HepG2 (cell line): Measurements from ENCODE around the gene CCT3. TPM values are rescaled to one million over a fixed set of nuclear protein-coding genes. Genes with fewer than 3 reads are reported as not detected.

Experiments
- DMAP1 ChIP-seq: IDR thresholded peaks from 2 replicates; pipeline ENCODE4 v1.6.1; 2016
- GLI4 ChIP-seq: sonication (generic); formaldehyde crosslinking; IDR thresholded peaks from 2 replicates; pipeline ENCODE4 v1.5.1; 2020; ENCODE audit warnings: missing genetic modification reagents, mild to moderate bottlenecking, moderate library complexity, borderline replicate concordance
- HNRNPH1 ChIP-seq: fragments of 200-400 bp; formaldehyde crosslinking; optimal IDR thresholded peaks from 2 replicates; pipeline ENCODE3; 2017; ENCODE audit warnings: mild to moderate bottlenecking, low read depth, low read length
- MLLT10 ChIP-seq: sonication (generic); formaldehyde crosslinking; IDR thresholded peaks from 2 replicates; pipeline ENCODE4 v1.4.0; 2020; ENCODE audit warnings: missing genetic modification reagents
- NFATC3 ChIP-seq: sonication (generic); formaldehyde crosslinking; IDR thresholded peaks from 2 replicates; pipeline ENCODE4 v1.5.1; 2020; ENCODE audit warnings: mild to moderate bottlenecking, missing genetic modification reagents
- NR2F2 ChIP-seq: IDR thresholded peaks from 2 replicates; pipeline ENCODE4 v1.6.1; 2012; ENCODE audit warnings: low read depth, inconsistent platforms, borderline replicate concordance
- PHB2 ChIP-seq: fragments of 450-650 bp; IDR thresholded peaks from 2 replicates; pipeline ENCODE4 v1.6.1; 2018; ENCODE audit not compliant: partially characterized antibody
- POLR2AphosphoS5 ChIP-seq: IDR thresholded peaks from 2 replicates; pipeline ENCODE4 v1.6.1; 2012; ENCODE audit warnings: low read depth, low read length
- REL ChIP-seq: sonication (generic); formaldehyde crosslinking; conservative IDR thresholded peaks from 2 replicates; pipeline ENCODE4 v1.8.0; 2022; ENCODE audit warnings: mild to moderate bottlenecking, missing genetic modification reagents, moderate library complexity
- SALL1 ChIP-seq: sonication (generic); formaldehyde crosslinking; IDR thresholded peaks from 2 replicates; pipeline ENCODE4 v1.8.0; 2022; ENCODE audit warnings: mild to moderate bottlenecking, missing genetic modification reagents
- SOX13 ChIP-seq, 3 experiments: fragments of 450-650 bp in 1 of 3; sonication (generic) in 1 of 3; formaldehyde crosslinking in 1 of 3; IDR thresholded peaks in 2 of 3; conservative IDR thresholded peaks in 1 of 3; 2 replicates each; pipeline versions ENCODE4 v1.5.0 to v1.6.1; 2016 to 2020; ENCODE audit warnings: antibody characterized with exemption in 1 of 3, mild to moderate bottlenecking in 1 of 3, missing compliant biosample characterization in 1 of 3, missing genetic modification reagents in 1 of 3, moderate library complexity in 1 of 3
- ZBTB21 ChIP-seq: sonication (generic); formaldehyde crosslinking; IDR thresholded peaks from 2 replicates; pipeline ENCODE4 v1.4.0; 2020; ENCODE audit warnings: missing genetic modification reagents
- ZMAT3 ChIP-seq: sonication (generic); formaldehyde crosslinking; conservative IDR thresholded peaks from 2 replicates; pipeline ENCODE4 v1.7.0; 2021; ENCODE audit warnings: missing genetic modification reagents
- ZNF280B ChIP-seq: sonication (generic); formaldehyde crosslinking; IDR thresholded peaks from 2 replicates; pipeline ENCODE4 v1.5.0; 2020; ENCODE audit warnings: missing genetic modification reagents, mild to moderate bottlenecking, borderline replicate concordance
- ZNF468 ChIP-seq: sonication (generic); formaldehyde crosslinking; IDR thresholded peaks from 2 replicates; pipeline ENCODE4 v1.8.0; 2022; ENCODE audit warnings: mild to moderate bottlenecking, moderate library complexity, missing genetic modification reagents
- ZNF557 ChIP-seq: sonication (generic); formaldehyde crosslinking; IDR thresholded peaks from 2 replicates; pipeline ENCODE4 v1.4.0; 2020; ENCODE audit warnings: missing genetic modification reagents
- ZNF615 ChIP-seq: sonication (generic); formaldehyde crosslinking; IDR thresholded peaks from 2 replicates; pipeline ENCODE4 v1.5.0; 2020; ENCODE audit warnings: mild to moderate bottlenecking, missing genetic modification reagents, borderline replicate concordance
- ZNF777 ChIP-seq: sonication (generic); formaldehyde crosslinking; IDR thresholded peaks from 2 replicates; pipeline ENCODE4 v1.4.0; 2020; ENCODE audit warnings: missing genetic modification reagents
- ZNF790 ChIP-seq: sonication (generic); formaldehyde crosslinking; IDR thresholded peaks from 2 replicates; pipeline ENCODE4 v1.8.0; 2022; ENCODE audit warnings: missing genetic modification reagents, mild to moderate bottlenecking, borderline replicate concordance
- polyA plus RNA-seq, 8 experiments: library from polyadenylated mRNA; depleted of rRNA in 3 of 8; stranded (reverse) in 7 of 8; unstranded in 1 of 8; fragments of >200 nt; fragmentation: Illumina TruSeq in 4 of 8; extraction: Trizol in 4 of 8; gene quantifications; 2 replicates each; pipeline versions ENCODE4 v1.2.1 to v1.2.3, GENCODE V29; 2011 to 2016; ENCODE audit warnings: low read depth in 4 of 8, missing spikeins in 1 of 8, mixed read lengths in 1 of 8; ENCODE audit not compliant: insufficient read depth in 1 of 8
- total RNA-seq, 5 experiments: library from RNA; depleted of rRNA; stranded (reverse); fragments of >200 nt; fragmentation: Illumina TruSeq; extraction: Trizol; gene quantifications; 2 replicates each; pipeline ENCODE4 v1.2.3, GENCODE V29; 2016; ENCODE audit warnings: low read depth in 1 of 5
- TF ChIP-seq, protein P1 (sequence below): sonication (generic); formaldehyde crosslinking; IDR thresholded peaks from 2 replicates; pipeline ENCODE4 v1.5.0; 2020; ENCODE audit warnings: mild to moderate bottlenecking, missing genetic modification reagents, borderline replicate concordance
- TF ChIP-seq, protein P2 (sequence below): sonication (generic); formaldehyde crosslinking; IDR thresholded peaks from 2 replicates; pipeline ENCODE4 v1.5.1; 2020; ENCODE audit warnings: missing genetic modification reagents, mild to moderate bottlenecking, borderline replicate concordance

CCT3 gene
- total and polyA plus RNA-seq, 2 of the 13 experiments (the other 11 are each of a cell fraction or from before 2014, with no cell fraction given) = 319 to 615 TPM

DNA sequence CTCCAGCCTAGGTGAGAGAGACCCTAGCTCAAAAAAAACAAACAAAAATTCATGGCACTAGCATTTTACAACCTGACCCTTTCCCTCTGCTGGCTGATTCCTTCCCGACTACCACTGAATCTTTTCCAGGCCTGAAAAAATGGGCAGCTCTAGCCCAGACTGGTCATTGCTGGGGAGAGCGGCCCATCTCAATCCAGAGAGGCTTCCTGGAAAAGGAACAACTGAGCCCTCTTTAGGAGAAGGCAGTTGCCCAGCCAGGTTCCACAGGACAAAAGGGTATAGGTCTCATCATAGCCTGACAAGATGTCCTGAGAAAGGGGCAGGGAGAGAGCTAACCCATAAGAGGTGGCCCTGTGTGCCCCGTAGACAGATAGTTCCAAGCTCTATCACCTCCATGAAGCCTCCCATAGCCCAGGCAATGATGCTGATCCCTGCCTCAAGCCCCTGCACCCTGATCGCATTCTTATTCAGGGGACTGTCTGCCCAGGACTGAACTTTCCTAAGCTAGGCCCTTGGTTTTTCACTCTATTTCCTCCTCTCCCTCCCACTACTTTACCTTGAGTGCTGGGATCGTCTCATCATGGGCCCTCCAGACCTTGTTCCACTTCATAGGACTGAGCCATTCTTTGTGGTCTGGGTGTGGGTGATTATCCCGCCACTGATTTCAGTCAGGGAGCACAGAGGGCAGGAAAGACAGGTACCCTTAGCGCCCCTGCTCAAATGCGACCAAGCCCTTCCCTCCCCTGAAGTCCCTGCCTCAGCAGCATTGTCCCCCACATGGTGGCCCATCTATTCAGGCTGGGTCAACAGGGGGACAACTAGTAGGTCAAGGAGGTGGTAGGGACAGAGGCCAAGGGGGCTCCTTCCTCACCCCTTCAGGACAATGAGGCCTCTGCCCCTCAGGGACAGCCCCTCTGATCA is 49.1 kb upstream of the CCT3 start (continued):
- no peak for TF ChIP-seq ZNF557
- TF ChIP-seq ZNF280B = 0 out of 2 replicates have a peak, but pooled peaks have one; percentile 5
- TF ChIP-seq ZNF468 (CRISPR knock-in tag) = peak; percentile 36; the same call in 1 of the 2 replicates
- no peak for TF ChIP-seq MLLT10 (CRISPR knock-in tag)
- TF ChIP-seq REL (CRISPR knock-in tag) = 0 out of 2 replicates have a peak, but pooled peaks have one; percentile 60
- TF ChIP-seq PHB2 = no peak
- TF ChIP-seq NR2F2 = peak; percentile 29; the same call in 1 of the 2 replicates
- TF ChIP-seq GLI4 (CRISPR knock-in tag) = no peak
- TF ChIP-seq, protein P1, sequence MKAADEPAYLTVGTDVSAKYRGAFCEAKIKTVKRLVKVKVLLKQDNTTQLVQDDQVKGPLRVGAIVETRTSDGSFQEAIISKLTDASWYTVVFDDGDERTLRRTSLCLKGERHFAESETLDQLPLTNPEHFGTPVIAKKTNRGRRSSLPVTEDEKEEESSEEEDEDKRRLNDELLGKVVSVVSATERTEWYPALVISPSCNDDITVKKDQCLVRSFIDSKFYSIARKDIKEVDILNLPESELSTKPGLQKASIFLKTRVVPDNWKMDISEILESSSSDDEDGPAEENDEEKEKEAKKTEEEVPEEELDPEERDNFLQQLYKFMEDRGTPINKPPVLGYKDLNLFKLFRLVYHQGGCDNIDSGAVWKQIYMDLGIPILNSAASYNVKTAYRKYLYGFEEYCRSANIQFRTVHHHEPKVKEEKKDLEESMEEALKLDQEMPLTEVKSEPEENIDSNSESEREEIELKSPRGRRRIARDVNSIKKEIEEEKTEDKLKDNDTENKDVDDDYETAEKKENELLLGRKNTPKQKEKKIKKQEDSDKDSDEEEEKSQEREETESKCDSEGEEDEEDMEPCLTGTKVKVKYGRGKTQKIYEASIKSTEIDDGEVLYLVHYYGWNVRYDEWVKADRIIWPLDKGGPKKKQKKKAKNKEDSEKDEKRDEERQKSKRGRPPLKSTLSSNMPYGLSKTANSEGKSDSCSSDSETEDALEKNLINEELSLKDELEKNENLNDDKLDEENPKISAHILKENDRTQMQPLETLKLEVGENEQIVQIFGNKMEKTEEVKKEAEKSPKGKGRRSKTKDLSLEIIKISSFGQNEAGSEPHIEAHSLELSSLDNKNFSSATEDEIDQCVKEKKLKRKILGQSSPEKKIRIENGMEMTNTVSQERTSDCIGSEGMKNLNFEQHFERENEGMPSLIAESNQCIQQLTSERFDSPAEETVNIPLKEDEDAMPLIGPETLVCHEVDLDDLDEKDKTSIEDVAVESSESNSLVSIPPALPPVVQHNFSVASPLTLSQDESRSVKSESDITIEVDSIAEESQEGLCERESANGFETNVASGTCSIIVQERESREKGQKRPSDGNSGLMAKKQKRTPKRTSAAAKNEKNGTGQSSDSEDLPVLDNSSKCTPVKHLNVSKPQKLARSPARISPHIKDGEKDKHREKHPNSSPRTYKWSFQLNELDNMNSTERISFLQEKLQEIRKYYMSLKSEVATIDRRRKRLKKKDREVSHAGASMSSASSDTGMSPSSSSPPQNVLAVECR = no peak
- TF ChIP-seq ZNF777 (CRISPR knock-in tag) = no peak
- TF ChIP-seq, protein P2, sequence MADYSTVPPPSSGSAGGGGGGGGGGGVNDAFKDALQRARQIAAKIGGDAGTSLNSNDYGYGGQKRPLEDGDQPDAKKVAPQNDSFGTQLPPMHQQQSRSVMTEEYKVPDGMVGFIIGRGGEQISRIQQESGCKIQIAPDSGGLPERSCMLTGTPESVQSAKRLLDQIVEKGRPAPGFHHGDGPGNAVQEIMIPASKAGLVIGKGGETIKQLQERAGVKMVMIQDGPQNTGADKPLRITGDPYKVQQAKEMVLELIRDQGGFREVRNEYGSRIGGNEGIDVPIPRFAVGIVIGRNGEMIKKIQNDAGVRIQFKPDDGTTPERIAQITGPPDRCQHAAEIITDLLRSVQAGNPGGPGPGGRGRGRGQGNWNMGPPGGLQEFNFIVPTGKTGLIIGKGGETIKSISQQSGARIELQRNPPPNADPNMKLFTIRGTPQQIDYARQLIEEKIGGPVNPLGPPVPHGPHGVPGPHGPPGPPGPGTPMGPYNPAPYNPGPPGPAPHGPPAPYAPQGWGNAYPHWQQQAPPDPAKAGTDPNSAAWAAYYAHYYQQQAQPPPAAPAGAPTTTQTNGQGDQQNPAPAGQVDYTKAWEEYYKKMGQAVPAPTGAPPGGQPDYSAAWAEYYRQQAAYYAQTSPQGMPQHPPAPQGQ = no peak
- peak; percentile 54 for TF ChIP-seq POLR2AphosphoS5
- TF ChIP-seq DMAP1 = no peak
- 0 out of 2 replicates have a peak, but pooled peaks have one; percentile 36 for TF ChIP-seq ZNF615 (CRISPR knock-in tag)
- TF ChIP-seq HNRNPH1 = no peak
- no peak for TF ChIP-seq ZBTB21 (CRISPR knock-in tag)
- TF ChIP-seq NFATC3 (CRISPR knock-in tag) = no peak
- peak; percentile 24; the same call in 1 of the 2 replicates for TF ChIP-seq SALL1 (CRISPR knock-in tag)
- no peak for TF ChIP-seq ZMAT3 (CRISPR knock-in tag)
- TF ChIP-seq ZNF790 = no peak
- 0 out of 2 replicates have a peak, but pooled peaks have one; percentile 15 for TF ChIP-seq SOX13 (IDR thresholded peaks at IDR 0.05)
- no peak for TF ChIP-seq SOX13 (CRISPR knock-in tag; conservative IDR thresholded peaks at IDR 0.05 in 1 of 2, IDR thresholded peaks at IDR 0.05 in 1 of 2)
